GM18951 (cell line): Measurements from ENCODE around the gene OGFR.

ENCODE experiments used
- POLR2A ChIP-seq: IDR thresholded peaks from 4 replicates; pipeline ENCODE4 v1.6.1; 2011; ENCODE audit warnings: mild to moderate bottlenecking; ENCODE audit not compliant: insufficient read length, insufficient read depth; ENCODE audit errors: extremely low read depth
- in situ Hi-C: fragments of 300-500 bp; cut with MboI; formaldehyde crosslinking; loops from one replicate; pipeline ENCODE4 v1.12.0; 2022; ENCODE audit warnings: low sequenced_read_pairs, mixed read lengths, inconsistent platforms; ENCODE audit not compliant: unreplicated experiment

Gene OGFR

DNA sequence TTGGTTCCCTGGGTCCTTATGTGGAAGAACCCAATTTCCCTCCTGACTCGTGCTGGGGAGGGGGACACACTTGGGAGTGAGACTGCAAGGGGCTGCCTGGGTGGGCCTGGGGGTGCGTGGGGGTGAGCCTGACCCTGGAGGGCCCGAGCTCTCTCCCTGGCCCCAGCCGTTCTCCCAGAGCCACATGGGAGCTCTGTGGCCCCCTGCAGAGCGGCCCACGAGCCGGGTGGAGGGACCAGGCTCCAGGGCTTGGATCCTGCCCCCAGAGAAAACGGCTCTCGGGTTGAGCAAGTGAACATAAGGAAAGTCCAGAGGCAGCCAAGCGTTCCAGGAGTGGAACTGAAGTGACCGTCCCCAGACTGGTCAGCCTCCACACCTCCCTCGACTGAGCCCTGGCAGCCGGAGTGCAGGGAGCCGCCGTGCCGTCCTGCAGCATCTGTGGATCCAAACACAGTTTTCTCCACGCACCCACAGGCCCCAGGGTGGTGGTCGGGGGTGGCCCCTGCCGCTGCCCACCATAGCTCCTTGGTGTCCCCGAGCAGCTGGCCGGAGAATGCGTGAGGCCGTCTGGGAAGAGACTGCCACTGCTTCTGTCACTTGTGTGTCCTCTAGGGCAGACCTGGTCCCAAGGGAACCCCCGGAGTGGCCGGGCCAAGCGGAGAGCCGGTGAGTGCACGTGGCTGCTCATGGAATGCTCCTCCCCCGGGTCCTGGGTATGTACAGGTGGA lies 22.8 kb downstream of the OGFR start:
- TF ChIP-seq POLR2A = no peak
- in situ Hi-C loops = no loop called here

DNA sequence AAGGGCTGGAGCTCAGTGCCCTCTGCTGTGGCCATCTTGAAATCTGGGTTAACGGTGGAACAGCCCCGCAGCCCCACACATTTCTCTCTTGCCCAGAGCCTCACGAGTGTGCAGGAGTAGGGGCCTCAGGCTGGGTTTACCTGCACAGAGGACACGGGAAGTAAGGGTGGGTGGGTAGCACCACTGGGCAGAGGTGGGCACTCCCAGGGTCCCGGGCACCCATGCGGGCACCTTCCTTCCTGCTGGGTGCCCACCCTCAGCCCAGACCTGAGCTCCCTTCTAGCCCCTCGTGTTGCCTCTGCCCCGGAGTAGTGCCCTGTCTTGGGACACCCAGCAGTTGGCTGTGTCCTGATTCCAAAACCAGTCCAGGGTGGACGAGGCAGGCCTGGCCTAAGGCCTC lies 23.4 kb downstream of the OGFR start:
- in situ Hi-C loops = no loop called here

DNA sequence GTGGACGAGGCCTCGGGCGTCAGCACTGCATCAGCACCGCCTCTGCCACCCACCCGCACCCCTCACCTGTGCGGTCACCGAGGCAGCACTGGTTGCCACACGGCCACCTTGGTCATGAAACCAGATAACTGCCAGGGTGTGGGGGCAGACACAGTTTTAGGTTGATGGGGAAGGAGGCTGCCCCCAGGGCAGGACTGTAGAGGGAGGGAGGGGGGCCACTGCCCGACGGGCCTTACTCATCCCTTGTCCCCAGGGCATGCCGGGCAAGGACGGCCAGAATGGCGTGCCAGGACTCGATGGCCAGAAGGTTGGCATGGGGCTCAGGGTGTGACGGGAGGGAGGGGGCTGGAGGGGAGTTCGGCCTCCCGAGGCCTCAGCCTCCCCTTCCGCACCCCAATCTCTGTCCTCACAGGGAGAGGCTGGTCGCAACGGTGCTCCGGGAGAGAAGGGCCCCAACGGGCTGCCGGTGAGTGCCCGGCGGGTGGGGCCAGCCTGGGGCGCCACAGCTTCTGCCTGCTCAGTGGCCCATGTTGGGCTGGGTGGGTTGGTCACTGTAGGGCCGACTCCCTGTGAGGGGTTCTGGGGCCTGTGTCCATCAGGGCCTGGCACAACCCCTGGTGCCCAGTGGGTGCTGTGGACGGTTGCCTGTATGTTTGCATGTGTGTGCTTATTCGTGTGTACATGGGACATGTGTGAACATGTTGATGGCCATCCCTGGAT lies 24.0 kb downstream of the OGFR start:
- TF ChIP-seq POLR2A = no peak
- in situ Hi-C loops = no loop called here

More for the DNA sequence above, 23.4 kb downstream of the OGFR start:
- no peak for TF ChIP-seq POLR2A

DNA sequence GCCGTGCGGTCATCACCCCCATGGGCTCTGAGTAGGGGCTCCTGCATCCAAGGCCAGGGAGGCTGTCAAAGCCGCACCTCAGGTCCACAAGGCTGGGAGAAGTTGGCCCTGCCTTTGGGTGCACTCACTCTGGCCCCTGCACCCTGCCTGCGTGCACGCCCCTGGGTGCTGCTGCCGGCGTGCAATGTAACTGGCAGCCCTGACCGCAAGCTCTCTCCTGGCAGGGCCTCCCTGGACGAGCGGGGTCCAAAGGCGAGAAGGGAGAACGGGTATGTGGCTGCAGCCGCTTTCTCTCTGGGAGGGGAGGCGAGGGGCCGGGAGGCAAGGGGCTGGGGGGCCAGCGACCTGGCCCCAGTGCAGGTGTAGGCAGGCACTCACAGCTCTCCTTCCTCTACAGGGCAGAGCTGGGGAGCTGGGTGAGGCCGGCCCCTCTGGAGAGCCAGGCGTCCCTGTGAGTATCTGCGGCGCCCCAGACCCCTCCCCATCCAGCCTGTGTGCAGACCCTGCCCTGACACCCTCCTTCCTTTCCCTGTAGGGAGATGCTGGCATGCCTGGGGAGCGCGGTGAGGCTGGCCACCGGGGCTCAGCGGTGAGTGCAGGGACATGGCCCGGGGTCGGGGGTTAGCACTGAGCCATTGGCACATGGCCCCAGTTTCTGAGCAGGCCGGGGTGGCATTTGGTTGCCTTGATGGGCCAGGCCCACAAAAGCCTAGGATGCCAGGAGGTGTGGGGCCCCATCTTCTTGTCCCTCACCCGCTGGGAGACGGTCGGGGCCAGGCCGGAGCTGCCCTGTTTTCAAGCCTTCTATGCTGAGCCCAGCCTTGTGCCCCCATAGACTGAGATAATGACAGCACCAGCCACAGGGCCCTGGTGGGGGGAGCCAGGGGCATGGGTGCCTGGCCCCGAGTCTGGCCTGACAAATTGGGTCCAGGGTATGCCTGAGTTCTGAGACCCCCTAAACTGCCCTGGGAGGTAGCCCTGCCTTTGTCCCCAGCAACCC lies 24.9 kb downstream of the OGFR start:
- in situ Hi-C loops = no loop called here
- no peak for TF ChIP-seq POLR2A

DNA sequence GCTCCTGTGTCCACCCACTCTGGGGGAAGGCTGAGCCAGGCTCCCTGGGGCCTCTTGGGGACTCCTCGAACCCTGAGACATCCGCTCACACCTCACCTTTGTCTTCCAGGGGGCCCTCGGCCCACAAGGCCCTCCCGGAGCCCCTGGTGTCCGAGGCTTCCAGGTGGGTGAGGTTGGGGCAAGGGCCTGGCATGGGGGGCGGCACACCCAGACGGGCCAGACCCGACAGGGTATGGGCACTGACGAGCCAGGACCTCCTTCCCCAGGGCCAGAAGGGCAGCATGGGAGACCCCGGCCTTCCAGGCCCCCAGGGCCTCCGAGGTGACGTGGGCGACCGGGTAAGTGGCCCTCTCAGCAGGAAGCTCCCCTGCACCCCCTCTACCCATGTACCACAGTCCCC lies 25.6 kb downstream of the OGFR start:
- in situ Hi-C loops = no loop called here
- TF ChIP-seq POLR2A = no peak

DNA sequence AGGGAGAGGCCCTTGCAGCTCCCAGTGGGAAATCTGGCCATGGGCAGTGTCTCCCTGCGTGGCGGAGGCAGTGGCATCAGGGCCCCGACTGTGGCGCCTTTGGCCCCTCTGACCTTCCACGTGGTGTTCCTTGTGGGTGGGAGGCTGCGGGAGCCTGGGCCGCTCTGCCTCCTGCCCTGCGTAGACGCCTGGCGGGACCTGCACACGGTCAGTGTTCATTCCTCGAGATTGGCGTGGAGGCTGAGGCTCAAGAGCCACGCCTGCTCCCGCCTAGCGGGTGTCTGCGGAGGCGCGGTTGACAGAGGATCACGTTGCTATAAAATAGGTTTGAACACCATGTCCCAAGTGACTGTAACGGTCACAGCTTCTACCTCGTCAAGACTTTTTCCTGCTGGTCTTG lies 26.2 kb downstream of the OGFR start:
- in situ Hi-C loops = no loop called here
- TF ChIP-seq POLR2A = no peak

DNA sequence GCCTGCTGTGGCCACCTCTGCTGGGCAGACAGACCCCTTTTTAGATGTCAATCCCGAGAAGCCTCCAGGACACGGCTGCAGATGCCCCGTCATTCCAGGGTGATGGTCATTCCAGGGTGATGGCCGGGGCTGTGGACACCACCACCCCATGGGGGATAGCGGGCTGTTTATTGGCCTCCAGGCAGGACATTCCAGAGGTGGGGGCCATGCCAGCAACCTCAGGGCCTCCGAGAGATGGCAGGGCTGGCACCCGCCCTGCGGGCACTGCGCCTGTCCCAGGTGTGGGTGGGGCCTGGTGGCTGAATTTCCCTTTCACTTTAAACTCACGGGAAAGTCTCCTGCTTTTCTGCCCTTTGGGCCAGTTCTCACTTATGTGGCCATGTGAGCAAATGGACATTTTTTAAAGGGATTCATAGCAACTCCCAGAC lies 26.7 kb downstream of the OGFR start:
- in situ Hi-C loops = no loop called here
- no peak for TF ChIP-seq POLR2A

DNA sequence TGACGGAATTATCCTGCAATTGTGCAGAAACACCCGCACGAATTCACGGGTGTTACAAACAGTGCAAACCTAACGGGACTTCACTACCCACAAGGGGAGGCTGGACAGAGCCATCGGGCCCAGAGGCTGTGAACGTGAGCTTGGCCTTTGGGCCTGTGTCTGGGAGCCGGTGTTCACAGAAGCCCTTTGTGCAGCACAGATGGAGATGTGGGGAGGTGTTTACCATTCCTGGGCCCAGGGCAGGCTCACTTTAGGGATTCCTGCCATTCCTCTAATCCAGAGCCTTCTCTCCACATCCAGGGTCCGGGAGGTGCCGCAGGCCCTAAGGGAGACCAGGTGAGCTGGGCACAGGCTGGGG lies 27.2 kb downstream of the OGFR start:
- no peak for TF ChIP-seq POLR2A
- in situ Hi-C loops = no loop called here

DNA sequence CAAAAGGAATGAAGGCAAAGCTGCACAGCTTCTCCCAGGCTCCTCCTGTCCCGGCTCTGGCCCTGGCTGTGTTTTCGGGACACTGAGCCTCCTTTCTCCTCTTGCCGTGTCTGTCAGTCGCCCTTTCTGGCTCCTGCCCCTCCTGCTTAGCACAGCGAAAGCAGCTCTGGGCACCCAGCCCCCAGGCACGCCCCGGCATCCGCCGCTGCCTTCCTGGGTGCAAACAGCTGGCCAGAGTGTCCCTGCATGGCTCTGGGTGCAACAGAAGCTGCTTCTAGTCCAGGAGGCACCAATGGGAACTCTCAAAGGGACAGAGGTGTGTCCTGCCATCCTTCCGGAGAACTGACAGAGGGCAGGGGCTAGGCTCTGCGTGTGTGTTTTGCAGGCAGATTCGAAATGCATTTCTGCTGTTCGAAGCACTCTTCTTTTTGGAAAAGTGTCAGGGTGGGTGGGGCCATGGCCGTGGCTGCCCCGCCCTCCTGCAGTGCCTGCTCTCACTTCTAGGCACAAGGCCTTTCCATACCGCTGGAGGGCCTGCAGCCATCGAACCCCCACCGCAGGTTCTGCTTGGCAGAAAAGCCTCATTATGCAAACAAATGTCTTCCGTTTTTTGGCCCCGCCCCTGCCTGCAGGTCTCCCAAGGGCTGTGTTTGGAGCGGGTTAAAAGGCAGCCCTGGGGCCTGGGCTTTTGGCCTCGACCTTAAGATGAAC lies 27.7 kb downstream of the OGFR start:
- in situ Hi-C loops = no loop called here
- TF ChIP-seq POLR2A = peak; percentile 20

DNA sequence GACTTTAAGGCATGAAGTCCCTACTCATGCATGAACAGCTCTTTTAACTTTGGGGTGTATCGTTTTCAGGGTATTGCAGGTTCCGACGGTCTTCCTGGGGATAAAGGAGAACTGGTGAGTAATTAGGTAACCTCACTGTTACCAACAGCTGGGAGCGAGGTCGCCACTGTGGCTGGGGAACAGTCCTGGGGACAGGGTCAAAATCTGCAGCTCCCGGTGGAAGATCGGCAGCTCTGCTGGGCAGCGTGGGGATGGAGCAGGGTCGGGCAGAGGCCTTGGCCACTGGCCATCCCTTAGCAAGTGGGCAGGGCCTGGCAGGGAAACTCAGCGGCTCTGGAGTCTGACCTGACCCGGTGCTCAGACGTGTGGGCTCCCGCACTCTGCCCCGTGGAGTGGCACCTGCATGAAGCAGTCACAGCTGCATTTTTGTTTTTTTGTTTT lies 28.3 kb downstream of the OGFR start:
- TF ChIP-seq POLR2A = no peak
- in situ Hi-C loops = no loop called here

DNA sequence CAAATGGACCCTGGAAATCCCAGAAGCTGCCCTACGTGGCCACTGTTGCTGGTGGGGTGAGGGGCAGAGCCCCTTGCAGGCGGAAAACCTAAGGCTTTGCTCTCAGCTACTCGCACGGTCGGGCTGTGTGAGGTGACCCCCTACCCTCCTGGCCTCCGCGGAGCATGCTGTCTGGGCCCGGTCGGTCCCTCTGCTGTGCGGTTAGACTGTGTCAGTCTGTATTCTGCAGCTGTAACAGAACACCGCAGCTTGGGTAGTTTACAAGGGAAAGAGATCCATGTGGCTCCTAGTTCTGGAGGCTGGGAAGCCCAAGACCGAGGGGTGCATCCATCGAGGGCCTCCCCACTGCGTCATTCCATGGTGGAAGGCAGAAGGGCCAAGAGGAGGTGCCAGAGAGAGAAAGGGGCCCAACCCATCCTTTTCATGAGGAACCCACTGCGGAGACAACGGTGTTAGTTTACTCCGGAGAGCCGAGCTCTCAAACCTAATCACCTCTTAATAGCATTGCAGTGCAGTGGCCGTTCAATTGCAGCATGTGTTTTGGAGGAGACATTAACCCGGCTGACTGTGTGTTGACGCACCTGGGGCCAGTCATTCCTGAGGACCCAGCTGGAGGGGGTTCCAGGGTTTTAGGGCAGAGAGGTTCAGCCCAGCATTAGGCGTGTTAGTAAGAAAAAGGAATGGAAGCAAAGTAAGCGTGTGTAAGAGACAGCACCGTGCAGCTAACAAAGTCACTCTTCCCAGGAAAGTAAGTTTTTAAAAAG lies 30.5 kb downstream of the OGFR start:
- TF ChIP-seq POLR2A = no peak
- in situ Hi-C loops = no loop called here

DNA sequence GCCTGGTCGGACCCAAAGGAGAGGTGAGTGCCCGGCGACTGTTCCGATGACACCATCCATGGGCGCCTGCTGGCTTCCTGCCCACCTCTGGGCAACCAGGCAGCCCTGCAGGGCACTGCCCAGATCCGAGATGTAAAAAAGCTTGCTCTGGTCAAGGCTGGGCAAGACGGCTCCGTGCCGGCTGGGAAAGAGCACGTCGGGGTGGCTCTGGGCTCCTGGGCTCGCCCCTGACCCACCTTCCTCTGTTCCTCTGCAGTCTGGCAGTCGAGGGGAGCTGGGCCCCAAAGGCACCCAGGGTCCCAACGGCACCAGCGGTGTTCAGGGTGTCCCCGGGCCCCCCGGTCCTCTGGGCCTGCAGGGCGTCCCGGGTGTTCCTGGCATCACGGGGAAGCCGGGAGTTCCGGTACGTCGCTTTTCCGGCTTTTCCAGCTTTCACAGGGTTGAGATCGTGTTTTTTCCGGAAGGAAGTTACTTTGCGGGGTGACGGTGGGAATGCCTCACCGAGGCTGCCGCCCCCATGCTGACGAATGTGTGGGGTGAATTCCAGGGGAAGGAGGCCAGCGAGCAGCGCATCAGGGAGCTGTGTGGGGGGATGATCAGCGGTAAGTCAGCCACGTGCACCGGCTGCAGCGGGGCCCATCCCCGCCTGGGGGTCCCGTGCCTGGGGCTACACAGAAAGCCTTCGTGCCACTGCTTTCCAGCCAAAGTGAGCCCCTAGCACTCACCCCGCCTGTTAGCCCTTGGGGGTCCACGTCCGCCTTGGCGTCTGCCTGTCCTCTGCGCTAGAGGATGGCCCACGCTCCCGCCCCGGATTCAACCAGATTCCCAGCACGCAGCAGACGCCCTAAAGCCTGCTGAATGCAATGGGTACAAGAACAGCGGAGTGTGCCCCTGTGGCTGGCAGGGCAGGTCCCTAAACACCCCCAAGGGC lies 31.6 kb downstream of the OGFR start:
- in situ Hi-C loops = no loop called here
- no peak for TF ChIP-seq POLR2A
